Heart left ventricle (tissue), 13 donors: ENCODE results near the gene GLG1.
"Not testable (repeated sequence)": the region's sequence is repeated elsewhere in the genome, so short reads cannot be mapped to it uniquely, and the experiment has no call there.

Source experiments
- CTCF ChIP-seq, 12 donors: fragments of 200-600 bp; sonication (generic) in 4 of 12; IDR thresholded peaks; one replicate each; pipeline versions ENCODE4 v1.5.0 to v1.8.0; 2018 to 2022; ENCODE audit warnings: antibody characterized with exemption in 12 of 12, mild to moderate bottlenecking in 5 of 12
- POLR2A ChIP-seq, 2 donors: fragments of 450-650 bp; IDR thresholded peaks; one replicate each; pipeline ENCODE4 v1.6.1; 2017; ENCODE audit warnings: antibody characterized with exemption in 2 of 2, mild to moderate bottlenecking in 2 of 2, moderate library complexity in 2 of 2
- donor health status: ischemic (EF 13 %, LVEDD 7.1; RV severe dilation, severe dysfunction).
- donor health status: DM: no; HTN: yes; CAD: no.
- donor health status: DM: no; HTN: no; CAD: no.
- donor health status: ischemic (EF 25% LVEDD 6.9; RV normal size, moderate dysfunction).
- donor health status: ischemic (EF 25% LVEDD 5.7; RV mildly dilated, moderate dysfunction).
- donor health status: ischemic (EF 35%, LVEDD 5.7; RV mildly dilated, moderate dysfunction).
- donor health status: nonischemic (EF 11% LVEDD 7.7; RV severe dilation, severe dysfunction).
- donor health status: DM: yes; HTN: yes; CAD: no.
- donor health status: PGD.
- donor health status: ischemic (EF 29% LVEDD 5.4; RV normal size, mild dysfunction).
- donor health status: nonischemic (EF 23%, LVEDD 6.1; RV moderate dilation, normal function).

GRCh38 chr16:74420612-74421481 is 186.1 kb downstream of the GLG1 start, which contains the start of gene CLEC18B:
- not testable (repeated sequence) for TF ChIP-seq CTCF, POLR2A (IDR thresholded peaks at IDR 0.05)
